GM23248 (cell line): Measurements from ENCODE around the gene DNAI2.

ENCODE experiments used
- EZH2 ChIP-seq: fragments of 200-600 bp; sonication (generic); IDR thresholded peaks from 2 replicates; pipeline ENCODE4 v1.6.1; 2018; ENCODE audit warnings: antibody characterized with exemption, mild to moderate bottlenecking; ENCODE audit not compliant: insufficient read depth, poor library complexity, severe bottlenecking
- EZH2phosphoT487 ChIP-seq: fragments of 200-600 bp; sonication (generic); IDR thresholded peaks from 2 replicates; pipeline ENCODE4 v1.6.1; 2018; ENCODE audit warnings: antibody characterized with exemption, moderate library complexity, mild to moderate bottlenecking, low read depth; ENCODE audit not compliant: insufficient read depth

GRCh38 chr17:74274709-74275340 is 791 bp downstream of the DNAI2 start:
- TF ChIP-seq EZH2 (no peak), EZH2phosphoT487 (no peak)
